Measurements from ENCODE around the gene SHC3. TPM values are rescaled to one million over a fixed set of nuclear protein-coding genes. Genes with fewer than 3 reads are reported as not detected.

SHC3 gene
- total and polyA plus RNA-seq, 2 of the 4 experiments (the other 2 are of a cell fraction), result 4.5 to 13.3 TPM

- dilution Hi-C loops (cut with HindIII; ENCODE audit: low sequenced_read_pairs, unreplicated experiment), result no loop called here
- H3K27me3 ChIP-seq (ENCODE audit: control insufficient read depth, insufficient read depth, low read length), result no peaks in the 10 kb centered on the region
Observed at GRCh38 chr9:89002987-89003386, 175.6 kb downstream of the SHC3 start.

More at GRCh38 chr9:89002987-89003386, 175.6 kb downstream of the SHC3 start:
- no peak overlapping the region for H4K5ac ChIP-seq (ENCODE audit: low read depth, low read length)
- no peak overlapping the region for H2BK120ac ChIP-seq (ENCODE audit: low read depth, low read length)
- DNase-seq (no peak), ATAC-seq (ENCODE audit: low read depth) (no peak)
- no peak overlapping the region for H2BK20ac ChIP-seq (ENCODE audit: low read depth, low read length)
- no peak overlapping the region for H4K91ac ChIP-seq (ENCODE audit: insufficient read depth, low read depth, low read length)
- H4K8ac ChIP-seq (ENCODE audit: low read depth in 2 of 2, low read length in 2 of 2), result no peak overlapping the region
- H3K9ac ChIP-seq (ENCODE audit: low read depth, low read length), result no peak overlapping the region
- intact Hi-C loops (cut with micrococcal nuclease), result no loop called here
- no CpG with 5 or more reads among the region's 6 CpGs for WGBS, 2 experiments (ENCODE audit: extremely low coverage in 2 of 2, insufficient read length in 1 of 2)
- in situ Hi-C loops (cut with MboI; ENCODE audit: low sequenced_read_pairs), result loop anchor here (5.0 to 25.0 kb wide), 4 partner anchors 411 to 1316 kb away; partner anchors contain the start of gene CDK20
- peaks cover 8 to 25% of the 10 kb centered on the region in 2 experiments; a peak in 2 of 4 replicates for H3K79me1 ChIP-seq (ENCODE audit: low read depth in 1 of 2, low read length in 2 of 2)
- no peak overlapping the region for H3K4ac ChIP-seq (ENCODE audit: low read depth, low read length)
- no peak for TF ChIP-seq USF2 (IDR thresholded peaks at IDR 0.05; ENCODE audit: low read depth, low read length)
- TF ChIP-seq RCOR1 (IDR thresholded peaks at IDR 0.05; ENCODE audit: insufficient replicate concordance, low read length), result no peak
- TF ChIP-seq MAZ (IDR thresholded peaks at IDR 0.05; ENCODE audit: borderline replicate concordance, low read depth, low read length), result no peak
- TF ChIP-seq RAD21 (IDR thresholded peaks at IDR 0.05; ENCODE audit: low read length), result no peak
- TF ChIP-seq ELK1 (IDR thresholded peaks at IDR 0.05; ENCODE audit: borderline replicate concordance, low read depth, low read length), result no peak
- no peak for TF ChIP-seq NFE2L2 (IDR thresholded peaks at IDR 0.05; ENCODE audit: low read depth, low read length)
- no peak for TF ChIP-seq MXI1 (IDR thresholded peaks at IDR 0.05; ENCODE audit: borderline replicate concordance, low read depth, low read length)
- TF ChIP-seq CTCF (conservative IDR thresholded peaks at IDR 0.05; ENCODE audit: low read depth, low read length), result no peak
- TF ChIP-seq BHLHE40 (IDR thresholded peaks at IDR 0.05; ENCODE audit: low read depth, low read length), result no peak
- TF ChIP-seq RFX5 (IDR thresholded peaks at IDR 0.05; ENCODE audit: low read depth, low read length), result no peak
- TF ChIP-seq FOS (IDR thresholded peaks at IDR 0.05; ENCODE audit: low read depth, low read length), result no peak
- no peak for TF ChIP-seq POLR2A (IDR thresholded peaks at IDR 0.05; ENCODE audit: low read depth, low read length)
- peaks cover 16% of the 10 kb centered on the region for H3K4me1 ChIP-seq (ENCODE audit: control insufficient read depth, insufficient read depth, low read length)
- H2AFZ ChIP-seq (replicated peaks; ENCODE audit: low read length, poor library complexity), result no peak overlapping the region
- POLR2A ChIA-PET (ENCODE audit: unreplicated experiment), result no interaction called here
- H3K9me1 ChIP-seq (ENCODE audit: insufficient read depth, low read length), result 0 out of 2 replicates have a peak, but pooled peaks cover 8% of the 10 kb centered on the region
- no peak overlapping the region for H3K27ac ChIP-seq (ENCODE audit: insufficient read depth, low read length)
- no peak overlapping the region for H3K14ac ChIP-seq (replicated peaks; ENCODE audit: low read depth, low read length)
- H2AK5ac ChIP-seq (ENCODE audit: low read depth, low read length), result no peak overlapping the region
- H3K4me2 ChIP-seq (ENCODE audit: low read depth, low read length), result no peak overlapping the region
- H3K36me3 ChIP-seq (ENCODE audit: control insufficient read depth, insufficient read depth, low read length), result peaks cover 33% of the 10 kb centered on the region
- no TSS peak for BruUV-seq (replicated peaks)
- H3K9me3 ChIP-seq (ENCODE audit: control insufficient read depth, insufficient read depth, low read length), result no peaks in the 10 kb centered on the region
- no peak overlapping the region for H2BK15ac ChIP-seq (ENCODE audit: low read depth, low read length)
- no peak overlapping the region for H2BK5ac ChIP-seq (ENCODE audit: low read depth, low read length, poor library complexity, severe bottlenecking)
- no peak overlapping the region for H3K56ac ChIP-seq (ENCODE audit: extremely low read depth, insufficient read depth, low read length)
- no peak overlapping the region for H2AK9ac ChIP-seq (replicated peaks; ENCODE audit: low read depth, low read length, poor library complexity)
- CTCF ChIA-PET, result interaction anchor here (0.6 kb wide), 1 partner anchor 176 kb away, joined by 6 read pairs; no protein-coding TSS in a partner anchor
- no peak overlapping the region for H3K23ac ChIP-seq (ENCODE audit: low read depth, low read length)
- no peak overlapping the region for H3K4me3 ChIP-seq (ENCODE audit: insufficient read depth, low read depth, low read length)
- H3K18ac ChIP-seq (ENCODE audit: low read depth, low read length), result no peak overlapping the region
- peaks cover 6% of the 10 kb centered on the region; the same call in 1 of the 2 replicates for H4K20me1 ChIP-seq (ENCODE audit: insufficient read depth, low read length)
